Small intestine (tissue), 7 donors: Measurements from ENCODE around the gene BRD3OS. TPM values are rescaled to one million over a fixed set of nuclear protein-coding genes. Genes with fewer than 3 reads are reported as not detected.

Experiments
- DNase-seq, 2 donors: peaks; one replicate each; pipeline versions ENCODE4 v3.0.0 to v3.0.0-alpha.2; 2013
- FAIRE-seq: peaks from 2 replicates; lab custom pipeline; 2012; peaks lifted over from hg19 to GRCh38; lab: Jason Lieb, UNC
- H3K27ac ChIP-seq, 3 donors: one replicate each; pipeline ENCODE4 v1.5.1; 2013; ENCODE audit warnings: low read length in 2 of 3, mild to moderate bottlenecking in 2 of 3, control low read depth in 1 of 3, inconsistent platforms in 1 of 3, low read depth in 1 of 3, moderate library complexity in 1 of 3
- H3K27me3 ChIP-seq, 3 donors: one replicate each; pipeline ENCODE4 v1.6.1; 2013; ENCODE audit warnings: low read length in 3 of 3, inconsistent platforms in 1 of 3; ENCODE audit not compliant: control insufficient read depth in 3 of 3, insufficient read depth in 3 of 3
- H3K36me3 ChIP-seq, 3 donors: one replicate each; pipeline ENCODE4 v1.6.1; 2013; ENCODE audit warnings: low read length in 3 of 3, inconsistent platforms in 1 of 3, low read depth in 1 of 3, mild to moderate bottlenecking in 1 of 3, moderate library complexity in 1 of 3; ENCODE audit not compliant: control insufficient read depth in 3 of 3, insufficient read depth in 2 of 3
- H3K4me1 ChIP-seq, 3 donors: one replicate each; pipeline ENCODE4 v1.6.1; 2013; ENCODE audit warnings: low read length in 2 of 3, inconsistent platforms in 1 of 3, low read depth in 1 of 3, mild to moderate bottlenecking in 1 of 3, moderate library complexity in 1 of 3; ENCODE audit not compliant: control insufficient read depth in 3 of 3, insufficient read depth in 2 of 3
- H3K4me3 ChIP-seq, 3 donors: one replicate each; pipeline ENCODE4 v1.5.1; 2013; ENCODE audit warnings: low read length in 3 of 3, control low read depth in 1 of 3, inconsistent platforms in 1 of 3, low read depth in 1 of 3, mild to moderate bottlenecking in 1 of 3, moderate library complexity in 1 of 3
- H3K9me3 ChIP-seq, 2 donors: one replicate each; pipeline ENCODE4 v1.6.1; 2013; ENCODE audit warnings: low read depth in 1 of 2, low read length in 1 of 2; ENCODE audit not compliant: control insufficient read depth in 2 of 2, insufficient read depth in 1 of 2
- WGBS, 3 donors: extraction: QIAGEN DNeasy Blood & Tissue Kit; methylation state at CpG; one replicate each; pipeline ENCODE4 v1.1.7; 2013; 5-methylcytosine and 5-hydroxymethylcytosine counted together
- polyA plus RNA-seq, 4 donors: library from polyadenylated mRNA; stranded (reverse) in 3 of 4; unstranded in 1 of 4; fragments of 200-250 nt in 3 of 4; fragments of 120-200 nt in 1 of 4; gene quantifications; one replicate each; pipeline versions ENCODE4 v1.2.1 to v1.2.3, GENCODE V29; 2013
- donor health status: healthy with polysubstance abuse.
- donor health status: control.
- donor health status: control.
- donor health status: Bipolar disorder and iron deficiency.
- donor health status: healthy.

Gene BRD3OS
- polyA plus RNA-seq, 4 donors, result 2.0 to 7.6 (median 4.1) TPM

- DNase-seq (no peak), FAIRE-seq (no peak)
- peaks cover 0 to 6% (median 0%) of the 10 kb centered on the region in 3 donors for H3K4me1 ChIP-seq
- no peaks in the 10 kb centered on the region for H3K9me3 ChIP-seq
- 81 to 91% (median 87%) methylated on average over 18 of the region's 18 CpGs for whole genome bisulfite sequencing, 3 donors
- H3K36me3 ChIP-seq, result peaks cover 3 to 38% (median 6%) of the 10 kb centered on the region in 3 donors
- H3K27me3 ChIP-seq, result no peaks in the 10 kb centered on the region
- H3K4me3 ChIP-seq, result no peak overlapping the region
- H3K27ac ChIP-seq, result no peak overlapping the region
Measured at GRCh38 chr9:134026581-134026980, 1.3 kb downstream of the BRD3OS start.

- H3K4me1 ChIP-seq, result peaks cover 0 to 6% (median 0%) of the 10 kb centered on the region in 3 donors
- no peak overlapping the region for H3K4me3 ChIP-seq
- FAIRE-seq (no peak), DNase-seq (no peak)
- H3K27me3 ChIP-seq, result no peaks in the 10 kb centered on the region
- H3K36me3 ChIP-seq, result peaks cover 3 to 42% (median 10%) of the 10 kb centered on the region in 3 donors
- no peak overlapping the region for H3K27ac ChIP-seq
- H3K9me3 ChIP-seq, result no peaks in the 10 kb centered on the region
- 92 to 93% (median 92%) methylated on average over 8 of the region's 8 CpGs for WGBS, 3 donors
Measured at GRCh38 chr9:134026981-134027380, 1.7 kb downstream of the BRD3OS start.

- no peaks in the 10 kb centered on the region for H3K9me3 ChIP-seq
- no peak overlapping the region for H3K4me3 ChIP-seq
- whole genome bisulfite sequencing, 3 donors, result 93 to 96% (median 96%) methylated on average over 7 of the region's 7 CpGs
- DNase-seq (no peak), FAIRE-seq (no peak)
- peaks cover 0 to 6% (median 0%) of the 10 kb centered on the region in 3 donors for H3K4me1 ChIP-seq
- no peaks in the 10 kb centered on the region for H3K27me3 ChIP-seq
- H3K36me3 ChIP-seq, result peaks cover 6 to 46% (median 10%) of the 10 kb centered on the region in 3 donors
- H3K27ac ChIP-seq, result no peak overlapping the region
Measured at GRCh38 chr9:134027561-134027960, 2.3 kb downstream of the BRD3OS start.

- 92 to 94% (median 93%) methylated on average over 9 of the region's 9 CpGs for WGBS, 3 donors
- Histone ChIP-seq H3K4me1 (peaks cover 0 to 6% (median 0%) of the 10 kb centered on the region in 3 donors), H3K27me3 (no peaks in the 10 kb centered on the region), H3K27ac (no peak overlapping the region), H3K36me3 (peaks cover 6 to 52% (median 13%) of the 10 kb centered on the region in 3 donors), H3K9me3 (no peaks in the 10 kb centered on the region), H3K4me3 (no peak overlapping the region)
- no peak for DNase-seq
- no peak for FAIRE-seq
Measured at GRCh38 chr9:134028076-134028475, 2.8 kb downstream of the BRD3OS start.

GRCh38 chr9:134028575-134029247 lies 3.4 kb downstream of the BRD3OS start:
- H3K4me3 ChIP-seq, result no peak overlapping the region
- no peak overlapping the region for H3K27ac ChIP-seq

GRCh38 chr9:134029248-134030226 lies 4.3 kb downstream of the BRD3OS start:
- Histone ChIP-seq H3K4me1 (peaks cover 0 to 6% (median 0%) of the 10 kb centered on the region in 3 donors), H3K27ac (no peak overlapping the region), H3K36me3 (peaks cover 6 to 66% (median 18%) of the 10 kb centered on the region in 3 donors), H3K27me3 (no peaks in the 10 kb centered on the region), H3K9me3 (no peaks in the 10 kb centered on the region), H3K4me3 (no peak overlapping the region)
- WGBS, 3 donors, result 88 to 93% (median 90%) methylated on average over 21 of the region's 21 CpGs
- DNase-seq, result no peak
- FAIRE-seq, result no peak

More at GRCh38 chr9:134028575-134029247, 3.4 kb downstream of the BRD3OS start:
- no peak for FAIRE-seq
- Histone ChIP-seq H3K27me3 (no peaks in the 10 kb centered on the region), H3K9me3 (no peaks in the 10 kb centered on the region), H3K4me1 (peaks cover 0 to 6% (median 0%) of the 10 kb centered on the region in 3 donors), H3K36me3 (peaks cover 6 to 58% (median 16%) of the 10 kb centered on the region in 3 donors)
- WGBS, 3 donors, result 54 to 80% (median 72%) methylated on average over 22 of the region's 22 CpGs
- DNase-seq, result no peak

- WGBS, 3 donors, result 90 to 94% (median 93%) methylated on average over 29 of the region's 29 CpGs
- Histone ChIP-seq H3K9me3 (no peaks in the 10 kb centered on the region), H3K4me3 (no peak overlapping the region), H3K27me3 (no peaks in the 10 kb centered on the region), H3K36me3 (peaks cover 11 to 80% (median 18%) of the 10 kb centered on the region in 3 donors), H3K4me1 (peaks cover 0 to 5% (median 0%) of the 10 kb centered on the region in 3 donors), H3K27ac (no peak overlapping the region)
- DNase-seq (no peak), FAIRE-seq (no peak)
Measured at GRCh38 chr9:134030821-134031470, 5.7 kb downstream of the BRD3OS start.

GRCh38 chr9:134031783-134032182 lies 6.5 kb downstream of the BRD3OS start:
- no peaks in the 10 kb centered on the region for H3K9me3 ChIP-seq
- H3K4me1 ChIP-seq, result no peaks in the 10 kb centered on the region
- FAIRE-seq (no peak), DNase-seq (no peak)
- H3K4me3 ChIP-seq, result no peak overlapping the region
- H3K27ac ChIP-seq, result no peak overlapping the region
- peaks cover 11 to 81% (median 18%) of the 10 kb centered on the region in 3 donors for H3K36me3 ChIP-seq
- no peaks in the 10 kb centered on the region for H3K27me3 ChIP-seq
- WGBS, 3 donors, result 93 to 96% (median 94%) methylated on average over 14 of the region's 14 CpGs
